ENCODE measurements around the gene IQCN. TPM values are rescaled to one million over a fixed set of nuclear protein-coding genes. Genes with fewer than 3 reads are reported as not detected.

IQCN gene
- total and polyA plus RNA-seq, 10 of the 15 experiments (the other 5 are each of a cell fraction or from before 2014, with no cell fraction given) = 0.01 to 0.54 (median 0.23) TPM; not detected in 3

GRCh38 chr19:18279516-18280246 is 5.4 kb upstream of the IQCN start (continued):
- TF ChIP-seq BCLAF1 (IDR thresholded peaks at IDR 0.05) (no peak), RAD51 (IDR thresholded peaks at IDR 0.05) (peak; percentile 38; the same call in 1 of the 2 replicates), IRF5 (IDR thresholded peaks at IDR 0.05; ENCODE audit: borderline replicate concordance) (no peak), RFX5 (IDR thresholded peaks at IDR 0.05; ENCODE audit: low read depth, low read length) (no peak), CUX1 (IDR thresholded peaks at IDR 0.05; ENCODE audit: insufficient replicate concordance, low read depth, low read length) (no peak), MEF2B (IDR thresholded peaks at IDR 0.05; ENCODE audit: partially characterized antibody, poor library complexity, severe bottlenecking) (no peak), JUND (IDR thresholded peaks at IDR 0.05; ENCODE audit: low read depth, low read length) (no peak), MTA2 (IDR thresholded peaks at IDR 0.05; ENCODE audit: low read depth) (no peak), CTCF (IDR thresholded peaks at IDR 0.05 in 2 of 3, conservative IDR thresholded peaks at IDR 0.05 in 1 of 3; ENCODE audit: control insufficient read depth in 2 of 3, extremely low read depth in 1 of 3, insufficient read depth in 1 of 3, low read depth in 3 of 3, low read length in 3 of 3) (peak; percentile 95 to 98 (median 98)), DPF2 (IDR thresholded peaks at IDR 0.05) (no peak), YY1 (IDR thresholded peaks at IDR 0.05; ENCODE audit: low read depth, low read length) (peak; percentile 70), MTA3 (IDR thresholded peaks at IDR 0.05; ENCODE audit: borderline replicate concordance, low read length) (no peak), PML (IDR thresholded peaks at IDR 0.05; ENCODE audit: low read length) (peak; percentile 60), SMARCA5 (IDR thresholded peaks at IDR 0.05) (peak; percentile 95), WRNIP1 (IDR thresholded peaks at IDR 0.05; ENCODE audit: borderline replicate concordance, low read depth, low read length) (no peak)
- TF ChIP-seq, protein P1, sequence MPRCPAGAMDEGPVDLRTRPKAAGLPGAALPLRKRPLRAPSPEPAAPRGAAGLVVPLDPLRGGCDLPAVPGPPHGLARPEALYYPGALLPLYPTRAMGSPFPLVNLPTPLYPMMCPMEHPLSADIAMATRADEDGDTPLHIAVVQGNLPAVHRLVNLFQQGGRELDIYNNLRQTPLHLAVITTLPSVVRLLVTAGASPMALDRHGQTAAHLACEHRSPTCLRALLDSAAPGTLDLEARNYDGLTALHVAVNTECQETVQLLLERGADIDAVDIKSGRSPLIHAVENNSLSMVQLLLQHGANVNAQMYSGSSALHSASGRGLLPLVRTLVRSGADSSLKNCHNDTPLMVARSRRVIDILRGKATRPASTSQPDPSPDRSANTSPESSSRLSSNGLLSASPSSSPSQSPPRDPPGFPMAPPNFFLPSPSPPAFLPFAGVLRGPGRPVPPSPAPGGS (IDR thresholded peaks at IDR 0.05; ENCODE audit: borderline replicate concordance, insufficient read depth, low read depth, low read length, poor library complexity, severe bottlenecking) = peak; percentile 22
